GM12878 (cell line): ENCODE data around the gene HMX3. TPM values are rescaled to one million over a fixed set of nuclear protein-coding genes. Genes with fewer than 3 reads are reported as not detected.

Source experiments
- ATAC-seq: fragments of 200-7000 bp; cut with Tn5 transposase; 3 replicates; pipeline ENCODE4 v1.9.1; 2020; ENCODE audit warnings: mild to moderate bottlenecking, moderate library complexity
- BruUV-seq: library from RNA; stranded (reverse); fragments of 400-500 nt; replicated peaks from 2 replicates; lab custom pipeline; 2021; lab: Mats Ljungman, UMichigan
- CTCF ChIA-PET: fragments of 300-600 bp; sonication (Branson Sonifier 250); formaldehyde crosslinking; extraction: SDS; loops from one replicate; lab custom pipeline; 2021; ENCODE audit warnings: inconsistent platforms; lab: Yijun Ruan, JAX
- POLR2A ChIA-PET: fragments of 350-600 bp; formaldehyde crosslinking; extraction: SDS; loops from one replicate; lab custom pipeline; 2021; ENCODE audit warnings: inconsistent platforms; lab: Charles Lee
- RAD21 ChIA-PET: fragments of 300-600 bp; sonication (Branson Sonifier 250); formaldehyde crosslinking; loops from one replicate; lab custom pipeline; 2023; ENCODE audit warnings: antibody characterized with exemption; ENCODE audit not compliant: unreplicated experiment; lab: Charles Lee
- SMC1A ChIA-PET: fragments of 300-600 bp; sonication (Branson Sonifier 250); formaldehyde crosslinking; loops from one replicate; lab custom pipeline; 2023; ENCODE audit not compliant: unreplicated experiment, uncharacterized antibody; lab: Charles Lee
- DNase-seq: peaks from one replicate; pipeline ENCODE4 v3.0.0-alpha.2; 2011; ENCODE audit warnings: low read depth, low spot score
- FAIRE-seq: peaks from 3 replicates; lab custom pipeline; 2011; peaks lifted over from hg19 to GRCh38; lab: Jason Lieb, UNC
- H2AFZ ChIP-seq: 2 replicates; pipeline ENCODE4 v1.6.0; 2011; ENCODE audit warnings: low read depth, low read length, control low read depth; ENCODE audit not compliant: control insufficient read depth
- H3K27ac ChIP-seq: 2 replicates; pipeline ENCODE4 v1.5.1; 2011; ENCODE audit warnings: control low read depth; ENCODE audit not compliant: control insufficient read depth, insufficient read depth
- H3K27me3 ChIP-seq, 2 experiments: replicated peaks in 1 of 2; 2 replicates each; pipeline versions ENCODE4 v1.6.0 to v1.6.1; 2011; ENCODE audit warnings: low read length in 1 of 2; ENCODE audit not compliant: control insufficient read depth in 2 of 2, insufficient read depth in 2 of 2
- H3K36me3 ChIP-seq, 2 experiments: 2 replicates each; pipeline ENCODE4 v1.5.1; 2011; ENCODE audit warnings: low read length in 1 of 2; ENCODE audit not compliant: control insufficient read depth in 2 of 2, insufficient read depth in 2 of 2
- H3K4me1 ChIP-seq: 2 replicates; pipeline ENCODE4 v1.6.1; 2011; ENCODE audit warnings: mild to moderate bottlenecking, low read length, moderate library complexity, mixed read lengths; ENCODE audit not compliant: control insufficient read depth, insufficient read depth
- H3K4me2 ChIP-seq: 2 replicates; pipeline ENCODE4 v1.6.0; 2011; ENCODE audit warnings: control low read depth; ENCODE audit not compliant: control insufficient read depth, insufficient read depth
- H3K4me3 ChIP-seq: fragments of 200-600 bp; sonication (generic); 2 replicates; pipeline ENCODE4 v1.5.1; 2016
- H3K79me2 ChIP-seq: 2 replicates; pipeline ENCODE4 v1.6.0; 2011; ENCODE audit warnings: low read length; ENCODE audit not compliant: control insufficient read depth, insufficient read depth
- H3K9ac ChIP-seq: 2 replicates; pipeline ENCODE4 v1.8.0; 2011; ENCODE audit warnings: low read length, control low read depth, mixed read lengths; ENCODE audit not compliant: control insufficient read depth, insufficient read depth
- H3K9me3 ChIP-seq: replicated peaks from 3 replicates; pipeline ENCODE4 v1.5.1; 2011; ENCODE audit warnings: mild to moderate bottlenecking, low read length; ENCODE audit not compliant: control insufficient read depth, insufficient read depth
- H4K20me1 ChIP-seq: 2 replicates; pipeline ENCODE4 v1.6.0; 2011; ENCODE audit not compliant: control insufficient read depth, insufficient read depth
- CHD4 ChIP-seq: fragments of 200-600 bp; sonication (generic); IDR thresholded peaks from 2 replicates; pipeline ENCODE4 v1.6.1; 2016; ENCODE audit warnings: mild to moderate bottlenecking
- EZH2 ChIP-seq: IDR thresholded peaks from 2 replicates; pipeline ENCODE4 v1.6.1; 2012; ENCODE audit warnings: low read depth, mild to moderate bottlenecking, control low read depth, inconsistent platforms, low read length, borderline replicate concordance; ENCODE audit not compliant: control insufficient read depth
- GATAD2B ChIP-seq: fragments of 450-650 bp; conservative IDR thresholded peaks from 2 replicates; pipeline ENCODE4 v1.6.1; 2017; ENCODE audit warnings: low read depth, mild to moderate bottlenecking, moderate library complexity
- IKZF2 ChIP-seq, 2 experiments: fragments of 450-650 bp; IDR thresholded peaks; 2 replicates each; pipeline ENCODE4 v1.6.1; 2017; ENCODE audit warnings: mild to moderate bottlenecking in 2 of 2, moderate library complexity in 2 of 2
- MTA3 ChIP-seq: IDR thresholded peaks from 2 replicates; pipeline ENCODE4 v1.6.1; 2012; ENCODE audit warnings: low read length, inconsistent platforms, borderline replicate concordance
- POLR2A ChIP-seq: IDR thresholded peaks from 2 replicates; pipeline ENCODE4 v1.6.1; 2011; ENCODE audit warnings: low read depth, mild to moderate bottlenecking, low read length
- SIX5 ChIP-seq: IDR thresholded peaks from 2 replicates; pipeline ENCODE4 v1.6.1; 2011; ENCODE audit warnings: mild to moderate bottlenecking, low read depth, low read length, moderate library complexity; ENCODE audit not compliant: severe bottlenecking
- SRF ChIP-seq, 2 experiments: IDR thresholded peaks; 2 replicates each; pipeline ENCODE4 v1.6.1; 2011; ENCODE audit warnings: low read depth in 2 of 2, low read length in 2 of 2, mild to moderate bottlenecking in 1 of 2, moderate library complexity in 1 of 2
- USF2 ChIP-seq: IDR thresholded peaks from 2 replicates; pipeline ENCODE4 v1.6.1; 2011; ENCODE audit warnings: low read depth, low read length, improper control_type of control experiment, borderline replicate concordance
- ZBTB40 ChIP-seq: fragments of 450-650 bp; IDR thresholded peaks from 2 replicates; pipeline ENCODE4 v1.6.1; 2016; ENCODE audit warnings: mild to moderate bottlenecking, moderate library complexity, borderline replicate concordance
- WGBS: methylation state at CpG from one replicate; pipeline ENCODE4 v1.1.6; 2016; ENCODE audit warnings: low lambda C conversion rate; ENCODE audit not compliant: insufficient replicate concordance, insufficient coverage; ENCODE audit errors: missing lambda C conversion rate; 5-methylcytosine and 5-hydroxymethylcytosine counted together
- in situ Hi-C: fragments of 300-500 bp; cut with MboI; formaldehyde crosslinking; loops from 9 replicates; pipeline ENCODE4 v1.14.3; 2018; ENCODE audit warnings: mixed read lengths
- intact Hi-C: fragments of 100-400 bp; cut with micrococcal nuclease; formaldehyde crosslinking; loops from one replicate; pipeline ENCODE4 v1.14.2; 2022; ENCODE audit not compliant: unreplicated experiment
- polyA plus RNA-seq, 11 experiments: library from polyadenylated mRNA; depleted of rRNA in 4 of 11; unstranded in 6 of 11; stranded (reverse) in 5 of 11; fragments of >200 nt; fragmentation: Nextera tagmentation in 4 of 11; fragmentation: Illumina TruSeq in 1 of 11; extraction: Ambion mirVana in 4 of 11; extraction: Trizol in 1 of 11; gene quantifications; 1 replicate in 1 of 11; 2 replicates in 10 of 11; pipeline versions ENCODE4 v1.2.1 to v1.2.3, GENCODE V29; 2011 to 2016; ENCODE audit warnings: inconsistent platforms in 2 of 11, missing spikeins in 2 of 11, low read depth in 1 of 11
- total RNA-seq, 4 experiments: library from RNA; depleted of rRNA in 3 of 4; stranded (reverse); fragments of >200 nt in 3 of 4; fragmentation: Illumina TruSeq in 1 of 4; extraction: Trizol in 1 of 4; gene quantifications; 2 replicates each; pipeline versions ENCODE4 v1.2.1 to v1.2.3, GENCODE V29; 2013 to 2021

Gene HMX3
- total and polyA plus RNA-seq, 10 of the 15 experiments (the other 5 are each of a cell fraction or from before 2014, with no cell fraction given) = 0.63 to 60.5 (median 15.3) TPM; not detected in 2

- H4K20me1 ChIP-seq = no peaks in the 10 kb centered on the region
- H3K27ac ChIP-seq = no peak overlapping the region
- CTCF ChIA-PET = interaction anchor here (0.8 to 1.7 kb wide), 2 partner anchors 11 to 13 kb away, joined by 4 read pairs; partner anchors contain the start of gene BUB3
- no TSS peak for BruUV-seq
- in situ Hi-C loops = no loop called here
- intact Hi-C loops = no loop called here
- H3K9ac ChIP-seq = no peak overlapping the region
- peaks cover 35% of the 10 kb centered on the region for H3K79me2 ChIP-seq
- RAD21 ChIA-PET = no interaction called here
- H2AFZ ChIP-seq = no peak overlapping the region
- SMC1A ChIA-PET = interaction anchor here (0.9 kb wide), 1 partner anchor 17 kb away, joined by 3 read pairs; no protein-coding TSS in a partner anchor
- no peak for DNase-seq
- peaks cover 15 to 44% of the 10 kb centered on the region in 2 experiments for H3K36me3 ChIP-seq
- WGBS = 97% methylated on average over 2 of the region's 2 CpGs
- H3K4me1 ChIP-seq = no peaks in the 10 kb centered on the region
- FAIRE-seq = no peak
- POLR2A ChIA-PET = interaction anchor here (1.3 to 1.5 kb wide), 2 partner anchors 13 to 32 kb away, joined by 3 to 6 read pairs; partner anchors contain the start of gene BUB3
- ATAC-seq = no peak
- no peaks in the 10 kb centered on the region for H3K9me3 ChIP-seq
- TF ChIP-seq MTA3 (peak; percentile 21; the same call in 1 of the 2 replicates), POLR2A (0 out of 2 replicates have a peak, but pooled peaks have one; percentile 19), EZH2 (no peak)
- TF ChIP-seq, all 136 proteins: peak for 2
- H3K4me2 ChIP-seq = no peak overlapping the region
- no peaks in the 10 kb centered on the region for H3K27me3 ChIP-seq
- H3K4me3 ChIP-seq = no peak overlapping the region
Observed at GRCh38 chr10:123166618-123167017, 30.8 kb downstream of the HMX3 start.

DNA sequence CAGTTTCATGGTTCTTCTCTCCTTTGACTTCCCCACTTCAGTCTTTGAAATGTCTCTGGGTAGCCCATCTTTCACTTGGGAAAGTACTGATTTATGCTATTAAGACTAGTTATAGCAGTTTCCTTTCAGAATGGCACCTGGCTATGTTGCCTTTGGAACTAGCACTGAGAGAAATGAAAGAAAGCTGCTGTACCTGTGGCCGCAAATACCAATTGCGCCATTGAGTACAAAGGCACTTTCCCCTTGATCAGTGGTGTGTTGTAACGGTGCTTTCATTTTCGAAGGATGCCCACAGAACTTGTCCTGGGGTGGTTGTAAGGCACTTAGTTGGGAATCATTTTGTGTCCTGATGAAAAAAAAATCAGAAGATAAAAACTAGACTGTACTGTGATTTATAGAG is 35.2 kb downstream of the HMX3 start:
- no peak for DNase-seq
- ChIA-PET SMC1A (interaction anchor here (0.6 kb wide), 1 partner anchor 88 kb away, joined by 3 read pairs; no protein-coding TSS in a partner anchor), CTCF (no interaction called here), POLR2A (no interaction called here), RAD21 (no interaction called here)
- no peak overlapping the region for H3K27ac ChIP-seq
- no peaks in the 10 kb centered on the region for H3K4me1 ChIP-seq
- H3K9ac ChIP-seq = no peak overlapping the region
- H2AFZ ChIP-seq = no peak overlapping the region
- no peaks in the 10 kb centered on the region; the same call in 1 of the 2 replicates for H4K20me1 ChIP-seq
- H3K4me3 ChIP-seq = no peak overlapping the region
- intact Hi-C loops = no loop called here
- peaks cover 9 to 42% of the 10 kb centered on the region in 2 experiments for H3K36me3 ChIP-seq
- ATAC-seq = no peak
- BruUV-seq = no TSS peak
- no peak for FAIRE-seq
- peaks cover 2% of the 10 kb centered on the region for H3K79me2 ChIP-seq
- in situ Hi-C loops = no loop called here
- no peaks in the 10 kb centered on the region; the same call in 2 of the 3 replicates for H3K9me3 ChIP-seq
- H3K4me2 ChIP-seq = no peak overlapping the region
- no peaks in the 10 kb centered on the region for H3K27me3 ChIP-seq
- 93% methylated on average over 4 of the region's 4 CpGs for WGBS
- TF ChIP-seq CHD4 (no peak), IKZF2 (IDR thresholded peaks at IDR 0.05) (no peak), SIX5 (no peak), USF2 (no peak), GATAD2B (no peak), SRF (IDR thresholded peaks at IDR 0.05; ENCODE audit: low read depth in 2 of 2, low read length in 2 of 2) (no peak), ZBTB40 (no peak)
